K562 (cell line): ENCODE data around the gene CDK14. TPM values are rescaled to one million over a fixed set of nuclear protein-coding genes. Genes with fewer than 3 reads are reported as not detected.

Experiments used
- ATAC-seq: fragments of 200-7000 bp; cut with Tn5 transposase; 3 replicates; pipeline ENCODE4 v1.9.1; 2020; ENCODE audit warnings: moderate library complexity
- BruUV-seq: library from RNA; stranded (reverse); fragments of 400-500 nt; replicated peaks from 2 replicates; lab custom pipeline; 2021; lab: Mats Ljungman, UMichigan
- CTCF ChIA-PET: fragments of 300-600 bp; formaldehyde crosslinking; extraction: SDS; loops from one replicate; lab custom pipeline; 2021; ENCODE audit warnings: low intra/inter-chr PET ratio; lab: Yijun Ruan, JAX
- POLR2A ChIA-PET: fragments of 300-600, 350-650 bp; sonication (Branson Sonifier 250); formaldehyde crosslinking; extraction: SDS; loops from one replicate; lab custom pipeline; 2021; ENCODE audit warnings: antibody characterized with exemption, inconsistent platforms; lab: Yijun Ruan, JAX
- DNase-seq, 4 experiments: peaks; one replicate each; pipeline versions ENCODE4 v3.0.0 to v3.0.0-alpha.2; 2011 to 2018; ENCODE audit warnings: low spot score in 3 of 4, mixed read lengths in 3 of 4; ENCODE audit errors: extremely low read depth in 1 of 4
- FAIRE-seq: peaks from 2 replicates; lab custom pipeline; 2011; peaks lifted over from hg19 to GRCh38; lab: Jason Lieb, UNC
- H2AFZ ChIP-seq: 2 replicates; pipeline ENCODE4 v1.6.0; 2011; ENCODE audit warnings: low read depth, low read length, control low read depth, inconsistent platforms
- H3K27ac ChIP-seq: fragments of 200-600 bp; 3 replicates; pipeline ENCODE4 v1.8.0; 2011; ENCODE audit warnings: low read depth, mild to moderate bottlenecking, control low read depth, inconsistent platforms, low read length, moderate library complexity, mixed read lengths; ENCODE audit errors: extremely low read depth
- H3K27me3 ChIP-seq, 2 experiments: fragments of 300-600 bp in 1 of 2; 2 replicates in 1 of 2; 3 replicates in 1 of 2; pipeline versions ENCODE4 v1.6.0 to v1.8.0; 2011; ENCODE audit warnings: inconsistent platforms in 2 of 2, low read length in 2 of 2, mild to moderate bottlenecking in 1 of 2, mixed read lengths in 1 of 2, moderate library complexity in 1 of 2; ENCODE audit not compliant: control insufficient read depth in 2 of 2, insufficient read depth in 2 of 2
- H3K36me3 ChIP-seq: fragments of 300-600 bp; 3 replicates; pipeline ENCODE4 v1.8.0; 2011; ENCODE audit warnings: mild to moderate bottlenecking, low read length, inconsistent platforms; ENCODE audit not compliant: control insufficient read depth, insufficient read depth
- H3K4me1 ChIP-seq, 2 experiments: fragments of 200-600 bp in 1 of 2; replicated peaks in 1 of 2; 2 replicates in 1 of 2; 3 replicates in 1 of 2; pipeline versions ENCODE4 v1.5.1 to v1.8.0; 2011; ENCODE audit warnings: inconsistent platforms in 2 of 2, low read length in 2 of 2, mild to moderate bottlenecking in 1 of 2, mixed read lengths in 1 of 2, moderate library complexity in 1 of 2; ENCODE audit not compliant: control insufficient read depth in 2 of 2, insufficient read depth in 2 of 2
- H3K4me2 ChIP-seq: 2 replicates; pipeline ENCODE4 v1.6.1; 2011; ENCODE audit warnings: low read length, control low read depth, inconsistent platforms, mixed read lengths; ENCODE audit not compliant: insufficient read depth
- H3K4me3 ChIP-seq: fragments of 200-600 bp; sonication (generic), shearing (Covaris generic); 2 replicates; pipeline ENCODE4 v1.5.1; 2016; ENCODE audit warnings: control low read depth, inconsistent platforms
- H3K79me2 ChIP-seq: fragments of 200-600 bp; 3 replicates; pipeline ENCODE4 v1.8.0; 2011; ENCODE audit warnings: low read length, inconsistent platforms; ENCODE audit not compliant: control insufficient read depth, insufficient read depth
- H3K9ac ChIP-seq, 2 experiments: 2 replicates each; pipeline versions ENCODE4 v1.6.0 to v1.6.1; 2011; ENCODE audit warnings: low read depth in 2 of 2, low read length in 2 of 2, control low read depth in 1 of 2, inconsistent platforms in 1 of 2, mild to moderate bottlenecking in 1 of 2, mixed read lengths in 1 of 2; ENCODE audit not compliant: insufficient read depth in 1 of 2
- H3K9me1 ChIP-seq: one replicate; pipeline ENCODE4 v1.6.0; 2011; ENCODE audit warnings: inconsistent platforms, mild to moderate bottlenecking, low read length, moderate library complexity; ENCODE audit not compliant: control insufficient read depth, insufficient read depth
- H3K9me3 ChIP-seq: replicated peaks from 2 replicates; pipeline ENCODE4 v1.5.1; 2011; ENCODE audit warnings: low read depth, low read length, inconsistent platforms; ENCODE audit not compliant: control insufficient read depth, insufficient read depth
- H4K20me1 ChIP-seq: replicated peaks from 2 replicates; pipeline ENCODE4 v1.6.1; 2011; ENCODE audit warnings: low read length, inconsistent platforms, mixed read lengths; ENCODE audit not compliant: control insufficient read depth, insufficient read depth
- BRD9 ChIP-seq: fragments of 450-650 bp; IDR thresholded peaks from 2 replicates; pipeline ENCODE4 v1.6.1; 2018; ENCODE audit warnings: low read depth; ENCODE audit not compliant: partially characterized antibody
- HDAC2 ChIP-seq: fragments of 450-650 bp; IDR thresholded peaks from 2 replicates; pipeline ENCODE4 v1.6.1; 2016; ENCODE audit warnings: mild to moderate bottlenecking
- KAT8 ChIP-seq: fragments of 450-650 bp; IDR thresholded peaks from 2 replicates; pipeline ENCODE4 v1.6.1; 2016; ENCODE audit warnings: low read depth, mild to moderate bottlenecking
- MAX ChIP-seq: sonication (generic); formaldehyde crosslinking; IDR thresholded peaks from 2 replicates; pipeline ENCODE4 v1.9.0; 2022; ENCODE audit warnings: mild to moderate bottlenecking, missing genetic modification reagents
- NFE2 ChIP-seq: IDR thresholded peaks from 2 replicates; pipeline ENCODE4 v1.6.1; 2014; ENCODE audit warnings: antibody characterized with exemption, low read depth
- PHF20 ChIP-seq: fragments of 450-650 bp; IDR thresholded peaks from 2 replicates; pipeline ENCODE4 v1.6.1; 2018; ENCODE audit not compliant: partially characterized antibody
- RBM34 ChIP-seq: fragments of 200-400 bp; formaldehyde crosslinking; IDR thresholded peaks from 2 replicates; pipeline ENCODE4 v1.6.1; 2018; ENCODE audit warnings: low read length, borderline replicate concordance; ENCODE audit not compliant: insufficient read depth
- SMAD1 ChIP-seq: fragments of 150-350 bp; IDR thresholded peaks from 2 replicates; pipeline ENCODE4 v1.6.1; 2014; ENCODE audit warnings: low read length, low read depth; ENCODE audit not compliant: partially characterized antibody
- SOX6 ChIP-seq: fragments of 450-650 bp; IDR thresholded peaks from 2 replicates; pipeline ENCODE4 v1.6.1; 2014; ENCODE audit warnings: mild to moderate bottlenecking
- TARDBP ChIP-seq: fragments of 450-650 bp; IDR thresholded peaks from 2 replicates; pipeline ENCODE4 v1.6.1; 2016
- USF2 ChIP-seq: sonication (generic); formaldehyde crosslinking; IDR thresholded peaks from 2 replicates; pipeline ENCODE4 v1.5.0; 2020; ENCODE audit warnings: missing genetic modification reagents
- ZFX ChIP-seq: sonication (generic); formaldehyde crosslinking; IDR thresholded peaks from 2 replicates; pipeline ENCODE4 v1.8.0; 2022; ENCODE audit warnings: mild to moderate bottlenecking, missing genetic modification reagents, moderate library complexity
- ZNF311 ChIP-seq: fragments of 250-450 bp; sonication (Bioruptor Pico); IDR thresholded peaks from 2 replicates; pipeline ENCODE4 v1.4.0; 2020; ENCODE audit warnings: mild to moderate bottlenecking, moderate library complexity
- ZNF347 ChIP-seq: fragments of 450-650 bp; formaldehyde crosslinking; IDR thresholded peaks from 2 replicates; pipeline ENCODE4 v1.4.0; 2020; ENCODE audit warnings: low read depth, mild to moderate bottlenecking, moderate library complexity
- ZNF551 ChIP-seq: fragments of 250-450 bp; sonication (Bioruptor Pico); IDR thresholded peaks from 2 replicates; pipeline ENCODE4 v1.5.0; 2021; ENCODE audit warnings: mild to moderate bottlenecking, moderate library complexity
- WGBS: fragments of 100-300 bp; shearing (Covaris generic); methylation state at CpG from one replicate; pipeline ENCODE4 v1.1.6; 2016; ENCODE audit warnings: low coverage, mixed read lengths; ENCODE audit not compliant: insufficient coverage; ENCODE audit errors: missing lambda C conversion rate; 5-methylcytosine and 5-hydroxymethylcytosine counted together
- in situ Hi-C: fragments of 300-500 bp; cut with MboI; formaldehyde crosslinking; loops from 4 replicates; pipeline ENCODE4 v1.15.0; 2018; ENCODE audit warnings: inconsistent platforms, mixed read lengths
- intact Hi-C: fragments of 100-400 bp; cut with micrococcal nuclease; formaldehyde crosslinking; loops from 2 replicates; pipeline ENCODE4 v1.14.2; 2022
- polyA plus RNA-seq, 8 experiments: library from polyadenylated mRNA; depleted of rRNA in 4 of 8; stranded (reverse) in 5 of 8; unstranded in 3 of 8; fragments of >200 nt; fragmentation: Nextera tagmentation in 2 of 8; fragmentation: Illumina TruSeq in 1 of 8; extraction: Ambion mirVana in 2 of 8; extraction: Trizol in 1 of 8; gene quantifications; 2 replicates each; pipeline versions ENCODE4 v1.2.1 to v1.2.3, GENCODE V29; 2011 to 2014; ENCODE audit warnings: inconsistent platforms in 1 of 8, missing spikeins in 1 of 8
- total RNA-seq, 7 experiments: library from RNA; depleted of rRNA in 6 of 7; stranded (reverse); fragments of >200 nt in 6 of 7; fragmentation: Illumina TruSeq in 2 of 7; extraction: Trizol in 2 of 7; gene quantifications; 2 replicates each; pipeline versions ENCODE4 v1.2.1 to v1.2.3, GENCODE V29; 2011 to 2021; ENCODE audit warnings: low replicate concordance in 1 of 7

Gene CDK14
- total and polyA plus RNA-seq, 9 of the 15 experiments (the other 6 are each of a cell fraction or from before 2014, with no cell fraction given), result 0.03 to 0.91 (median 0.16) TPM

DNA sequence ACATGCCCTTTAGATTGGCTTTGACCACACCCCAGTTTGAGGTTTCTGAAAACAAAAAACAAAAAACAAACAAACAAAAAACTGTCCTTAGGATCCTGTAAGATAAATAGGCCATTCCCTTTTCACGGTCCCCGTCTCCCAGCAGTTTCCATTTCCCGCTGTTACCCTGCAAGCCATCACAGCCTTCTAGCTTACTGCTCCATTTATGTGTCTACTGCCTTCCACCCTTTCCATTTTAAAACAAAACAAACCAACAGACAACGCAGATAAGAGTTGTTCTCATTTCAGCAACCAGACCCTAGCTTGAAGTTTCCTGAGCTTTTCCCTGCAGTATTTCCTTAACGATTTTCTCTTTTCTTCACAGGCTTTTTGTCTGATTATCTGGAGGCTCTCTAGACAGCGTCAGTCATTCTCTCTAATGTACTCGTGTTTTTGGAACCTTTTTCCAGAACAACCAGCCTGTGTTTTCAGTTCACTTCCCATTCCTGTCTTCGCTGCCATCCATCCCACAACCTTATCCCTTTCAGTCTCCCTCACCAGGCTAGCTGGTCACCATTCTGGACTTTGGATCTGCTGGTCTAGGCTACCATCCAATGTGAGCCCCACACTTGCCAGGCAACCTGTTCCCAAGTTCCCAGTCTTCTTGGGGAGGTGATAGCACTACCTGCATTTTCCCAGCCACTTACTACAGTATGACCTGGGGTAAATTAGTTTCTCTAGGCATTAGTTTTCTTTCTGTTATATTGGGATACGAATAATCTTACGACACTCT, 350.8 kb downstream of the CDK14 start:
- no peaks in the 10 kb centered on the region for H3K79me2 ChIP-seq
- H3K4me3 ChIP-seq, result no peak overlapping the region
- CTCF ChIA-PET, result no interaction called here
- FAIRE-seq, result no peak
- in situ Hi-C loops, result no loop called here
- no peak for TF ChIP-seq SOX6
- no peak for TF ChIP-seq ZFX
- TF ChIP-seq BRD9, result no peak
- TF ChIP-seq NFE2, result no peak
- no peak for TF ChIP-seq ZNF551 (CRISPR knock-in tag)
- TF ChIP-seq ZNF311, result no peak
- TF ChIP-seq RBM34, result no peak
- no peak for TF ChIP-seq SMAD1
- no peak for TF ChIP-seq HDAC2
- no peak for TF ChIP-seq MAX (CRISPR knock-in tag)
- TF ChIP-seq ZNF347, result no peak
- no peak for TF ChIP-seq USF2
- TF ChIP-seq KAT8, result no peak
- TF ChIP-seq PHF20, result no peak
- TF ChIP-seq TARDBP, result no peak
- TF ChIP-seq, all 486 proteins: peak for 0
- WGBS, result 3% methylated on average over 10 of the region's 10 CpGs
- intact Hi-C loops, result no loop called here
- Histone ChIP-seq H3K36me3 (no peaks in the 10 kb centered on the region), H3K4me2 (no peak overlapping the region), H3K9me3 (no peaks in the 10 kb centered on the region), H2AFZ (no peak overlapping the region), H3K9me1 (no peaks in the 10 kb centered on the region), H3K27me3 (no peaks in the 10 kb centered on the region), H3K9ac (no peak overlapping the region), H4K20me1 (no peaks in the 10 kb centered on the region), H3K27ac (no peak overlapping the region), H3K4me1 (no peaks in the 10 kb centered on the region)
- no peak for ATAC-seq
- DNase-seq, result no peak
- no TSS peak for BruUV-seq
- POLR2A ChIA-PET, result no interaction called here
